IPS-NIHi7 (cell line): Measurements from ENCODE around the gene CACNA2D3.
"Not testable (repeated sequence)": the region's sequence is repeated elsewhere in the genome, so short reads cannot be mapped to it uniquely, and the experiment has no call there.

ENCODE experiments used
- DNase-seq: peaks from one replicate; pipeline ENCODE4 v3.0.0; 2012; ENCODE audit warnings: mixed read lengths; ENCODE audit errors: extremely low spot score

The CACNA2D3 gene

DNA sequence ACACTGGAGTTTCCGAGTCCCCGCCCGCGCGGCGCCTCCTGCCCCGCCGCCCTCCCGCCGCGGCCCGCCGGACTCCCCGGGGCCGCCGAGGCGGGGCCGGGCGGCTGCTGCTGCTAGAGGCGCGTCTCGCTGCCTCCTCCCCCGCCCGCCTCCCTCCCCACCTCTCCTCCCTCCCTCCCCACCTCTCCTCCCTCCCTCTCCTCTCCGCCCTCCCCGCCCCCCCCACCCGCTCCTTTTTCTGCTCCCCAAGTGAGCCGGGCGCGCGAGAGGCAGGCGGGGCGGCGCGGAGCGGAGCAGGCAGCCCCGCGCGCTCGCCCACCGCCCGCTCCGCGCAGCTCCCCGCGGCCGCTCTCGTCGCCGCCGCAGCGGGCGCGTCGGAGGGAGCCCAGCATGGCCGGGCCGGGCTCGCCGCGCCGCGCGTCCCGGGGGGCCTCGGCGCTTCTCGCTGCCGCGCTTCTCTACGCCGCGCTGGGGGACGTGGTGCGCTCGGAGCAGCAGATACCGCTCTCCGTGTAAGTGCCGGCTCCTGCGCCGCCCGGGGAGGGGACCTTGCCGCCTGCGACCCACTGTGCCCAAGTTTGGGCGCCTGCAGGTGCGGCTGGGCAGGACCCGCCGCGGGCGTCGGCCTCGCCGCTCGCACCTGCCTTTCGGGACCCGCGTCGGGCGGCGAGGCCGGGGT, at the start of gene CACNA2D3:
TSS of gene CACNA2D3 (plus strand) at position 229 of the 679 bp plus-strand sequence.
- peak; percentile 46 for DNase-seq

DNA sequence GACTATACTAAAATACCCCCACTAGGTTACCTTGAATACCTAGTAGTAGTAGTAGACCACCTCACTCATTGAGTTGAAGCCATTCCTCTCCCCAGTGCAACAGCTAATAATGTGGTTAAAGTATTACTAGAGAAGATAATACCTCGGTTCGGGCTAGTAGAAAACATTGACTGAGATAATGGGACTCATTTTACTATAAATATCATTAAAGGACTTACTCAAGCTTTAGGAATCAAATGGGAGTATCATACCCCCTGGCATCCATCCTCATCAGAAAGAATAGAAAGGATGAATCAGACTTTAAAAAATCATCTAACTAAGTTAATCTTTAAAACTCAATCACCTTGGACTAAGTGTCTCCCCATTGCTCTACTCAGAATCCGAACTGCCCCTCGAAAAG, 49.0 kb upstream of the CACNA2D3 start:
- DNase-seq: no peak

DNA sequence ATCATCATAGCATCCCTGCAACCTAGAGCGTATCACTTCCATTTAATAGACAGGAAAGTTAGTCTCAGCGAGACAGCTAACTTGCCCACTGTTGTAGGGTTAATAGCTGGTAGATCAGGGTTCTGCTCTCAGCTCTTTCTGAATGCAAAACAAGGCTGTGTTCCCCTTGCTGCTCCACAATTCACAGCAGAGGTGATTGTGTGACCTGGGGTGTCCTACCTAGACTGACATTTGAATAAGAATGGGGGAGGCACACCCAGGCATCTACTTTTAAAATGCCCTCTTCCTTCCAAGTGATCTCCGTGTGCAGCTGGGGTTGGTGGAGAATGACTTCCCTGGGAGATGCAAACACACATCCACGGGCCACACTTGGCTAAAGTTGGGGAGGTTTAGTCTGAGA, 43.0 kb upstream of the CACNA2D3 start:
- no peak for DNase-seq

DNA sequence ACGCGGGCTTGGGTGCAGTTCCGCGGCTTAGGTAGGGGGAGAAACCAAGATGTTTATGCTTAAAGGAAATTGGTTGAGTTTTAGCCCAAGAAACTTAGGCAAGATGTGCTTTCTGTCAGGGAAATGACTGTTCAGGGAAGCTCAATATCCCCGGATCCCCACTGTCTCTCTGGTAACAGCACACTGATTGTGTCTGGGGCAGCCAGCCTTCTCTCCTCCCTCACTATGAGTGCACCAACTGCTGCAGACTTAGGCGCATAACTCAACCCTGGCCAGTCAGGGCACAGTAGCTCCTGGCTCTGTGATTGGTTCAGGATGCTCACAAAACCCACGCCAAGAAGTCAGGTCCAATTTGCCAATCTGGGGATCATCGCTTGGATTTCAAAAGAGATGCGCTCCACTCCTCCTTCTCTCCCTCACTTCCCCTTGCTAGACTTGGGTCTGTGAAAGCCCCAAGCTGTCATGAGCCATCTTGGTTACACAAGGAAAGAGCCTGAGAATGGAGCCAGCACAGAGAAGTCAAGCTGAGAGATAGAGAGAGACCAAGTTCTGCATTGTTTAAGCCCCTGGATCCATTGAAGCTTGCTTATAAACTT, 42.5 kb upstream of the CACNA2D3 start:
- DNase-seq: no peak

DNA sequence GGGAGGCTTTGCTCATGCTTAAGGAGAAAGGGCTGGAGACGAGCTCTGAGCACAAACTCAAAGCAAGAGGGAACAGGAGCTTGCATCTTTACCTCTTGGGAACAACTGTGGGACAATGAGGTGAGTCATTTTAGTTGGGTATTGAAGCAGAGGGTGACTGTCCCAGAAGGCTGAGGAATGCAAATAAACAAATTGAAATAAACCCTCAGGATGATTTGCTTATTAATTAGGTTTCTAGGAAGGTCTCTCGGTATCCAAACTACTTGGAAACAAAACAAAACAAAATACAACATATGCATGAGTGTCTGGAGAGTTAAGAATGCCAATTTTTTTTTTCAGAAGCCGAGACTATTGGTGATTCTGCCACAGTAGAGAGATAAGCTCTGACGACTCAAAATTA, 38.4 kb upstream of the CACNA2D3 start:
- no peak for DNase-seq

DNA sequence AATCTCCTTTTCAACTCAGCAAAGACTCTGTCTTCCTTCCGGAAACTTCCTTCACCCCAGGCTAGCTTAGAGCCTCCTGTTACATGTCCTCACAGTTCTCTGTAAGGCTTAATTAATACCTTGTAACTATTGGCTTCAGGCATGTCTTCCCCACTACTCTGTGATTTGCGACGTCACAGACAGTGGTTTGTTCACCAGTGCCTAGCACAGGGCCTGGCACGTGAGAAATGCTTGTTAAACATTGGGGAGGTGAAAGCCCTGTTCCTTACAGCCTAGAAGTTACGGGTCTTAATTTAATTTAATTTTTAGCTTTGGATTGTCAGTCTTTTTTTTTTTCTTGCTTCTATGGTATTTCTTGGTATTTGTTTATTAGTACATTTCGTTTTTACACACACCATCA, 36.4 kb upstream of the CACNA2D3 start:
- no peak for DNase-seq

DNA sequence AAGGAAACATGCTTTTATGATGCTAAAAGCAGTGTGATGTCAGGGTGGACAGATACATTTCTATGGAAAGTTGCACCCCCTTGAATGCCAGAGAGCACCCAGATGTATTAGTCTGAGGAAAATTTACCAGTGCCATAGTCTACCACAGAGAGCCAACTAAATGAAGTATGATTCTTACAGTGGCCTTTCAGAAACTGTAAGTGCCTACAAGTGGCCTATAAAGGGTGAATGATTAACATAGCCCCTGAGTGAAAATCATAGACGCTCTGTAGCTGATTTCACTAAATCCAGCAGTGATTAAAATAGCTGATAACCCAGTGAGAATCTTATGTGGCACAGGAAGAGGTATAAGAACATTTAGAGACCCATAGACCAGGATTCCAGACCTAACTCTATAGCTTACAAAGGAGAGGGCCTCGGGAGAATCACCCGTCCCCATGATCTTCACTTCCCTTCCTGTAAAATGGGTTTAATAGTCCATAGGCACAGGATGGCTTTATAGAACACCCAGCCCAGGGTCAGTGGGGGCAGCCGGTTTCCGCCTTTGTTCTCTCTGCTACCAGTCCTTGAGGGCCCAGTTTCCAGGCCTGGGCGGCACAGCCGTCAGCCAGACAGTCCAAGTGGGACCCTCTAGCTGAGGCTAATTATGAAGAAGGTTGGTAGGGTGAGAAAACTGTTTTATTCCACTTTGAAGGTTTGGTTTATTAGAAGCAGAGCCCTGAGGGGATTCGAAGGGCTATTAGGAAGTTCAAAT, 35.5 kb upstream of the CACNA2D3 start:
- no peak for DNase-seq

DNA sequence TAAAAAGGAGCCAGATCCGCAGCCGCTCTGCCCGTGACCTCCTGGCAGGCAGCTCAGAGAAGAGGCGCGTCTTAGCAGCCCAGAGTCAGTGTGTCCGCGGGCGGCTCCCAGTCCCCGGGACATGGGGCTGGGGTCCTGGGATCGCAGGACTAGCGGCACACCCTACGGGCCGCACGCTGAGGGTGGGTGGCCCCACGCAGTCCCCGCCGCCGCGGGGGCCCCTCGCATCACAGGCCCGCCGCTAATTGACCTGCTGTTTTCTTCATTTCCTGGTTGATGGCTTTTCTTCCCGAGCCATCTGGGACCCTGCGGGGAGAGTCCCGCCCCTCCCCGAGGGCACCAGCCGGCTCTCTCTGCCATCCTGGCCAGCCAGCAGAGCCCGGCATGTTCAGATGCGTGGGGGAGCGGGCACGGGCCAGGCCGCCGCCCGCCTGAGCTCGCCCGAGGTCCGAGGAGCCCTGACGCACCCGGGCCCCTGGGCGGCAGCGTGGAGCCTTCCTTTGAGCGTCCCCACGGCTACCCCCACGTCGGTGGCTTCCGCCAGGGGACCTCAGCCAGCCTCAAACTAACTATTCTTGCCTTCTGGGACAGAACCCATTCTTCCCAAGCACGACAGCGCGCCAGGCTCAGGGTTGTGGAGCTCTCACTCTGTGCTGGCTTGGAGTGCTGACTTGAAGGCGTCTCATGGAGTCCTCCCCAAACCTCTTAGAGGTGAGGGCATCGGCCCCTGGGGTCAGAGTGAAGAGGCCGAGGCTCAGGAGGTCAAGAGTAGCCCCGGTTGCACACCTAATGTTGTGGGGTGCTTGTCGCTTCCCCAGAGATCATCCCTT, 34.6 kb upstream of the CACNA2D3 start:
- DNase-seq: peak; percentile 50

DNA sequence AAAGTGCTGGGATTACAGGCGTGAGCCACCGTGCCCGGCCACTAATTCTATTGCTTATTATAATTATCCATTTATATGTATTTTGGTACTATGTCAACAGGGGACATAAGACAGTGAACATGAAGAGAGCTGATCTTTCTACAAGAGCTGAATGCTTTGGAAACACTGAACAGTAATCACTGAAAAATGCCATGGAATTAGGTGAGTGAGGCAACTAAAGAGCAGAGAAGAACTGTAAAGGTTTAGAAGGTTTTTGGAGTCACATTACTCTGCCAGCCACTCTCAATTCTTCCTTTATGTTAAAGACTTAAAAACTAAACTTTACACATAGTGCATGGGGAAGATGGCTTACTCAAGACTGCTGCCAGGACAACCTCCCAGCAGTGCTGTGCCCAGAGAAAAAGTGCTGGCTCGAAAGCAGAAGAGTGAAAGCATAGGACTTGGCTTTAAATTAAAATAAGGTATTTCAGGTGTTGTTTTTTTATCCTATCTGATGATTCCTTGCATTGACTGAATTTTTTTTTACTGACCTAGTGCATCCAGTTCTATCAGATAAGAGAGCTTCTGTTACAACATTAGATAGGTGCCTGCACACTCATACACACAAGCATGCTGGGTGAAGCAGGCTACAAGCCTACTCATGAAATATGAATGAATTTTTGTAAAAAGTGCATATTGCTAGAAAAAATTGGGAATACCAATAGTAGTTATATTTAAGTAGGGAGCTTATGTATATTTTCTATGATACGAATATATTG, 28.7 kb upstream of the CACNA2D3 start:
- no peak for DNase-seq

DNA sequence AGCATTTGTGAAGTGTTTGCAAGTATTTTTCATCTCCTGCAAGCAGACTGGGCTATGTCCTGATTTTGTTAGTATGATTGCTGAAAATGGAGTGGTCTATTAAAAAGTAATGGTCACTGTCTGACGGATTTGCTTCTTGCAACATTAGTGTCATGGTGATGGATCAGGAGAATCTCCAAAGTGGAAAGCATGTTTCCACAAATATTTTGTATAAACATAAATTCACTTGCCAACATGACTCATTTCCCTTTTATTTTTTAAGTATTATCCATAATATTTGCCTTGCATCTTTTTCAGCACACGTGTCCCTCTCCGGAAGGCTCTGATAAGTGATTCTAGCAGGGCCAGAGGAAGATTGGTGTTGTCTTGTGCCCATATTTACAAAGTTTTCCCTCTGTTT, 27.4 kb upstream of the CACNA2D3 start:
- no peak for DNase-seq

DNA sequence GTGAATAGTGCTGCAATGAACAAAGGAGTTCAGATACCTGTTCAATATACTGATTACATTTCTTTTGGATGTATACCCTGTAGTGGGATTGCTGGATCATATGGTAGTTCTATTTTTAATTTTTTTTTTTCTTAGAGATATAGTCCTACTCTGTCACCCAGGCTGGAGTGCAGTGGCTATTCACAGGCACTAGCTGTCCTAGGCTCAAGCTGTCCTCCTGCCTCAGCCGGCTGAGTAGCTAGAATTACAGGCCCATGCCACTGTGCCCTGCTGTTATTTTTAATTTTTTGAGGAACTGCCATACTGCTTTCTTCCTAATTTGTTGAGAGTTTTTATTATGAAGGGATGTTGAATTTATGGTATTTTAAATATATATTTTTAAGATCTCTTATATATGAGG, 23.0 kb upstream of the CACNA2D3 start:
- DNase-seq: no peak

DNA sequence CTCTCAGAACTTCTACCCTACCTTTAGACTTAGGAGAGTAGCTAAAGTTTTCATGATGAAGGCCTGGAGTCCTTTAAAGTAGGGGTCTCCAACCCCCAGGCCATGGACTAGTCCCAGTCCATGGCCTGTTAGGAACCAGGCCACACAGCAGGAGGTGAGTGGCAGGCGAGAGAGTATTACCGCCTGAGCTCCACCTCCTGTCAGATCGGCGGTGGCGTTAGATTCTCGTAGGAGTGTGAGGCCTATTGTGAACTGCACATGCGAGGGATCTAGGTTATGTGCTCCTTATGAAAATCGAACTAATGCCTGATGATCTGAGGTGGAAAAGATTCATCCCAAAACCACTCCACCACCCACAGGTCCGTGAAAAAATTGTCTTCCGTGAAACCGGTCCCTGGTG, 18.3 kb upstream of the CACNA2D3 start:
- no peak for DNase-seq

DNA sequence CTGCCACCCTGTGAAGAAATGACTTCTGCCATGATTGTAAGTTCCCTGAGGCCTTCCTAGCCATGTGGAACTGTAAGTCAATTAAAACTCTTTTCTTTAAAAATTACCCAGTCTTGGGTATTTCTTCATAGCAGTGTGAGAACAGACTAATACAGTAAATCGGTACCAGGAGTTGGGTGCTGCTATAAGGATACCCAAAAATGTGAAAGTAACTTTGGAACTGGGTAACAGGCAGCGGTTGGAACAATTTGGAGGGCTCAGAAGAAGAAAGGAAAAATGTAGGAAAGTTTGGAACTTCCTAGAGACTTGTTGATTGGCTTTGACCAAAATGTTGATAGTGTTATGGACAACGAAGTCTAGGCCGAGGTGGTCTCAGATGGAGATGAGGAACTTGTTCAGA, 6.2 kb upstream of the CACNA2D3 start:
- DNase-seq: not testable (repeated sequence)

DNA sequence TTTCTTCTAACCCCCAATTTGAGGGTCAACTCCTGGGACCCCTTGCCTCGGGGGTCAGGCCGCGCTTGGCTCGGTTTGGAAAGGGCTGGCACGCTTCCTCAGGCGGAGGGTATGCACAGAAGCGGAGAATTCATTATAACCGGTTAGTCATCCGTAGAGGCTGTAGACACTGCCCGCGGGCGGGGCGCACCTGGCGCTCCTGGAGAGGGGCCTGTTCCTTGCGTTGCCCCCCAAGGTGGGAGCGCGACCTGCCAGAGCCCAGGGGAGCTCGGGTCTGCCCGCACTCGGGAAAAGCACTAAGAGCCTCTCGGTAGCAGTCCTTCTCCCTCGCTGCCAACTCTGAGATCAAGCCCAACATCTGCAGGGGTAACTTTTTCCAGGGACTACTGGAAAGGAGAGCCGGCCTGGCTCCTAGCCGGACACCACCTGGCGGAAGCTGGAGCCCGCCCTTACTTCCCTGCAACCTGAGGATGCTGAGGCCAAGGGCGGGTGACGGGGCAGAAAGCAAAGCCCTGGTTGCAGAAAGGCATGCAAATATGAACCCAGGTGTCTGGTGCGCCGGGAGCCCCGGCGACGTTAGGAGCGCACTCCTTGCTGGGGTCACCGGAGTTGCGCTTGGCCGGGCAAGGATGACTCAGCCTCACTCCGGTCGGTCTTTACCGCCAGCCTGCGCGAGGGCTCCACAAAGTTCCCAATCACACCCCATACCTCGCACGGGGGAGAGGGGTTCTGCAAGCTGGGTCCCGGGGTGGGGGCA, 1.5 kb upstream of the CACNA2D3 start:
- peak; percentile 66 for DNase-seq

DNA sequence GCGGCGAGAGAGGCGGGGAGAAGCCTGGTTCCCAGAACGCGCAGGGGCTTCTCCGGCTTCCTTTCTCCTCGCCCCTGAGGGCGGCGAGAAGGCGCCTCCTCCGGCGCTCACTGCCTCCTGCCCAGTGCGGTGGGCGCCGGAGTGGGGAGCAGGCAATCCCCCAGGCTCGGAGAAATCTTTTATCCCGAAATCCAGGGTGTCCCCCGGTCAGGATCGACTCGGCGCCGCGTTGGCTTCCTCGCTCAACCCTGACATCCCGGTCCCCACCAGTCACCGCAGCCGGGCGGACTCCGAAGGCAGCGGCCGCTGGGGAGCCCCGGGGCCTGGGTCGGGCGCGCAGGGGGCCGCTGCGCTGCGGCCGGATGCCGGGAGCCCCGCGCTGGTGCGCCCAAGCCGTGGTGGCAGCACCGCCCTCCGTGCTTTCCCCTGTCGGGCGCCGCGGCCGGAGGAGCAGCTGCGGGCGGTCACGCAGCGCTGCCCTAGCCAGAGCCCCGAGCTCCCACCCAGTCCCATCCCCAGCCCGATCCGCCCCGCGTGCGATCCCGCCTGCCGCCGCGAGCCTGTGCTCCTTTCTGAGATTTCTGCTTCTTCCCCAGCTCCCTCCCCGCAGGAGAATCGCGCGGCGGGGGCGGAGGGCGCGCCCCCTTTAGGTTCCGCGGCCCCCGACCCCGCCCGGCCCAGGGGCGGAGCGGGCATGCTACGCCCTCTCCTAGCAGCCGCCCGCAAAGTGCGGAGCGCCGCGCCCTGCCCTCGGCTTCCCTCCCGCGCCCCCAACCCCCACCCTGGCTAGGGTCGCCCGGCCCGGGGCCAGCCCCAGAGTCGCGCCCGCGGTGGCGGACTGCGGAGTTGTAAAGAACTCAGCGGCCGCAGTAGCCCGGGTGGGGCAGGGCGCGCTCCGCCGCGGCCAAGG, 683 bp upstream of the CACNA2D3 start:
- peak; percentile 56 for DNase-seq

DNA sequence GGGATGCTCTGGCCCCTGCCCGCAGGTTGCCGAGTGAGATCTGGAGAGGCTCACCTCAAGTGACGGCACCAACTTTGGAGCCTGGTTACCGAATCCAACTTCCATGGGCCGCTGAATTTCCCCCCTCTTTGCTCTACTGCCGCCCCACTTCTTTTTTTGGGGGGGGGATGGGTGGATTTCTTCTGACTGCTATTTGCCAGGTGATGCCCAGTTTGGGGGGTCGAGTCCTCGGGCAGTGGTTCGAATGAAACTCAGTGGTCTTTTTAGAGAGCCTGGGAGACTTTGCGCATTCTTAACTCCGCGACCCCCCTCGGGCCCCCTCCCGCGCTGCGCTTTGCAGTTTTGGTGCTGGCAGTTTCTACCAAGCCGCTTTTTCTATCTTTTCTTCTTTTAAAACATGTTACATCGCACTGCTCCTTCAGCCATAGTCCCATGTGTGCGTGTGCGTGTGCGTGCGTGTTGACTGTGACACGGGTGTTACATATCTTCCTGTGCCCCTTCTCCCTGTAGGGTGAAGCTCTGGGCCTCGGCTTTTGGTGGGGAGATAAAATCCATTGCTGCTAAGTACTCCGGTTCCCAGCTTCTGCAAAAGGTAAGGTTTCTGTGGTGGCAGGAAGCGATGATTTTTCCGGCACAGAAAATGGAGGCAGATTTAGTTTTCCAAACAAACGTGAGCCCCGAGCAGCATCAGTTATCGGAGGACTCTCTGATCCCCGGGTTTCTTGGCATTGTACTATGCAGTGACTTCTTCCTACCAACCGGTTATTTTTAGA, 837 bp downstream of the CACNA2D3 start:
- no peak for DNase-seq

DNA sequence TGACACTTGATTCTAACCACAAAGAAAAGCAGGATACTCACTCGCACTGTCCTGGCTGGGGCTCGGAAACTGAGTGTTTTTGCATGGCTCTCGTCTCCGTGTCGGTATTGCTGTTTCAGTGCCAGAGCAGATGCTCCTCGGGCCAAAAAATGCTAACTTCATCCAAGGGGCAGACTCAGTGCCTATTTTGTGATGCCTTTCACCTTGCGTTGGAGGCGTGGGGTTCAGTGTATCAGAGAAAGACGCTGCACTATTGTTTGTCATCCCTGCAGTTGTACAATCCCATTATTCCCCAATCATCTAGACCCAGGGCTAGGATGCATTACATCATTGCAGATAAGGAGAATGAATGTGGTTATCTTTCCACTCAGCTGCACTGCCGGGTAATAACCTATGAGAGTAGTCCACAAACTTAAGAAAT, 1.4 kb downstream of the CACNA2D3 start:
- DNase-seq: no peak

DNA sequence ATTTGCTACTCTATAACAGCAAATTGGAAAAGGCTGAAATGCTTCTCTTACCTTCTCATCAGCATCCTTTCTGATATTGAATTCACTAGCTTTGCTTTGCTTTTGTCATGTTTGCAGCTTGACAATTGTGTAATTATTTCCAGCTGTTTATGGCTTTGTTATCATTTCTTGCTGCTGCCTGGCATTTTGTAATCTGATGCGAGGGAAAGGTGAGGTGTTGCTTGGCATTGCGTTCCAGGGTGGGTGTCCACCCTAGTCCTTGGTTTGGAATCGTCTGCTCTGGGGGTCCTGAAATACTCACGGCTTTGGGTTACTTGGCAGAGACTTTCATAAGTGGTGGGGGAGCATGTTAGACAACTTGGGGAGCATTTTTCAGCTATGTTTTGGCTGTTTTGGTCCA, 2.9 kb downstream of the CACNA2D3 start:
- DNase-seq: no peak

DNA sequence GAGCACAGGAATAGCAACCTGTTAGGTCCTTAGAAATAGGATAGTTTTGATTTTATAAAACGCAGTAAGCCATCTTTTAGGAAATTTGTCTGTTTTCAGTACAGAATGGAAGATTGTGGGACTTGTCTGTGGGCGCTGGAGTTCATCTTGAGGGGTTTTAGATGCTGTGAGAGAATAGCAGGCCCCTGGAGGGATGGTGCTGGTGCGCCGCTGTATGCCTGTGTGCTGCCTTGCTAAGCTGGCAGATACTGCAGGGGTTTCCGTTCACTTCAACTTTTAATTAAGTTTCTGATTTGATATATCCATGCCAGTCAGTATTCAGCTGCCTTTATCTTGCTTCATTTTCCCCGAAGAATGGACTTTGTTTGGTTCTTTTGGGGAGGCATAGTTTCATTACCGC, 4.2 kb downstream of the CACNA2D3 start:
- DNase-seq: no peak
